Stimulated activated CD8-positive, alpha-beta memory T cell treated with anti-CD3 and anti-CD28 coated beads, Interleukin-4, amount 100 ng/mL, for 24 hours (primary cell): ENCODE measurements around the gene SLC6A1.

ENCODE experiments used
- DNase-seq: peaks from one replicate; pipeline ENCODE4 v3.0.0-alpha.2; 2020; ENCODE audit warnings: low read depth

SLC6A1 gene

DNA sequence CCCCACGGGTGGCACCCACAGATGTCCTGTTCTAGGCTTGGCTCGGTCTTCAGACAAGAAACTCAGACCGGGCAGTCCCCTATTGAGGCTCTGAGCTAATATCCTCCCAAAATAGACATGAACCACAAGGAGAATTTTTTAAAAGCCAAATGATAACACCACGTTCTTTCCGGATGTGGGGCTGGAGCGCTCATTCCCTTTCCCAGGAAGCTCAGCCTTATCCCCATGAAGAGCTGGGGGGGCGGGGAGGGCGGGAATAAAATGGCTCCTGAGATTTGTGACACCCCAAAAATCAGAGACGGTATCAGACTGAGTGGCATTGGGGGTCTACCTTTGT is 1.1 kb downstream of the SLC6A1 start:
- no peak for DNase-seq

DNA sequence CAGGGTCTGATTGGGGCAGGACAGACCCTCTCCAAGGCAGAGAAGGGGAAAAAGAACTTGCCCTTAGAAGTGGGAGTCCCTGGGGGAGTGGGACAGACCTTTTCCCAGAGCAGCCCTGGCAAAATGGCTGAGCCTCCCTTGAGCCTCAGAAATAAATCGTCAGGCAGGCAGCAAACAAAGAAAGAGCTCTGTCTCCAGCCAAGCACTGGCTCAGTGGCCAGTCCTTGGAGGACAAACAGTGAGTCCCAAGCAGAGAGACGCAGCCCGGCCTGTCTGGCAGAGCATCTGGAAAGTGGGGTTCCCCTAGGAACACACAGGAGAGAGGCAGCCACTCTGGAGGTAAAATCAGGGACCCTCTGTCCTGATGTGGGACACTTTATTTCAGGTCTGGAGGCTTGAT is 1.8 kb downstream of the SLC6A1 start:
- DNase-seq, result no peak

DNA sequence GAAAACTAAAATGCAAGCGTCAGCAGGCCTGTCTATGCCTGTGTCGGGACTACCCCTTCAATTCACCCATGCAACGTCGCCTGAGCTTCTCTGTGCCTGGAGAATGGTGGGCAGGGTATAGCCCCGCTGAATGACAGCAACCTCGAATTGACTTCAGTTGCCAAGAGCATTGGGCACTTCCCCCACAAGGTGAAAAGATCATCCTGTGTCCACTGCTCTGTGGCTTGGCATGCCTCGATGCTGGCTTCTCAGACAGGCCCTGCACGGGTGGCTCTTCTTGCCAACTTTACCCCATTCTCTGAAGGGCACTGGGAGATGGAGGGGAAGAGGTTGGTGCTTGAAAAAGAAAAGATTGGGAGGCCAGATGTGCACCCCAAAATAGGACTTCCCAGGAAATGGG is 3.3 kb downstream of the SLC6A1 start:
- no peak for DNase-seq

DNA sequence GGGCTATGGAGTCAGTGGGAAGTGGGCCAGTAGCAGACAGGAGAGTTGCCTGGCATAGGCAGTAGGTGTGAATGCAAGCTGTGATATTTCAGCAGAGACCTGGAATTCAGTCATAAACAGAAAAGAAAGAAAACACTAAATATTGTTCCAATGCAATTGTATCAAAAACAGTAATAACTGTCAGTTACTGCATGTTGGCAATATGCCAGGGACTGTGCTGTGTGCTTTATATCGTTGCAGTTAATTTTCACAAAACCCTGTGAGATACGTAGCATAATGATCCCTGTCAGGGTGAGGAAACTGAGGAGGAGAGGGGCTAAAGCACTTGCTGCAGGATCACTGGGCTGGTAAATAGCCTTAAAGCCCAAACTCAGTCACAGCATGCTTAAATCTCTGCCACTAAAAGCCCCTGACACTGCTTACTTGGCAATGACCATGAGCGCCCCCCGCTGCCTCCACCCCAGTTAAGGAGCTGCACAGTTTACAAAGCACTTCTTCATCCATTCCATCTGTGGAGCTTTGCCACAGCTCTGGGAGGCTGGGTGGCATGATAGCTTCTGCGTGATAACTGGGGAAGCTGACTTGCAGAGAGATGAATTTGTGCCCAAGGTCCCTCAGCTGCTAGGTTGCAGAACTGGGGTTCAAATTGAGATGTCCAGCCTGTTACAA is 3.9 kb downstream of the SLC6A1 start:
- DNase-seq, result no peak

DNA sequence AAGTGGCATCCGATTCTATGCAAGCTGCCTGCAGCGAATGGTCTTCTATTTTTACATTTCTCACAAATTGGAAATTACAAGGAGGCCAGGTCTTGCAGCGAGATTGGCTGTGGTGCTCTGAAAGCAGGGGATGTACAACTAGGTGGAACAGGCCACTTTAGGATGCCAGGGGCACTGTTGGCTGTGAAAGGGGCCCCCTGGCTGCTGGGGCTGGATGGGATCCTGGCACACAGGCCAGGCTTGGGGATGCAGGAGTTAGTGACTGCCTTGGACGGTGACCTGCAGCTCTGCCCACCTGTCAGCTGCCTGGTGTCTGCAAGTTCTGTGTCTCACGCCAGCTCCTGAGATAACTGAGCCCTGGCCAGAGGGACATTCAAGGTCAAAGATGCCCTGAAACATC is 4.6 kb downstream of the SLC6A1 start:
- DNase-seq, result no peak

DNA sequence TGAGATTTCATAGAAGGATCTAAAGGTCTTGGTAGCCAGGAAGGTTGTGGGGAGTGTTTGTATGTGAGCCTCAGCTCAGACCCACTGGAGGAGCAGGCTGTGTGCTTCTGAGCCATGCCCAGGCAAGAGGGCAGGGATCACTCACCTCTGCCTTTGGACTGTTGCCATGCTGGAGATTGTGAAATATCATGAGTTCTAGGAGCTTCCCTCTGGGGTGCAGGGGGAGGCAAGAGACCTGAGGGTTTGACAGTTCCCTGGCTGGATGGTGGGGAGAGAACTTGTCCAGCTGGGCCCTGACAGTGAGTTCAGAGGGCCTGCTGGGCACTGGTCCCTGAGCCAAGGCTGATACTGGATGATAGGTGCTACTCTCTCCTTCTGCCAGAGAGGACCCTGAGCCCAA is 6.0 kb downstream of the SLC6A1 start:
- no peak for DNase-seq

DNA sequence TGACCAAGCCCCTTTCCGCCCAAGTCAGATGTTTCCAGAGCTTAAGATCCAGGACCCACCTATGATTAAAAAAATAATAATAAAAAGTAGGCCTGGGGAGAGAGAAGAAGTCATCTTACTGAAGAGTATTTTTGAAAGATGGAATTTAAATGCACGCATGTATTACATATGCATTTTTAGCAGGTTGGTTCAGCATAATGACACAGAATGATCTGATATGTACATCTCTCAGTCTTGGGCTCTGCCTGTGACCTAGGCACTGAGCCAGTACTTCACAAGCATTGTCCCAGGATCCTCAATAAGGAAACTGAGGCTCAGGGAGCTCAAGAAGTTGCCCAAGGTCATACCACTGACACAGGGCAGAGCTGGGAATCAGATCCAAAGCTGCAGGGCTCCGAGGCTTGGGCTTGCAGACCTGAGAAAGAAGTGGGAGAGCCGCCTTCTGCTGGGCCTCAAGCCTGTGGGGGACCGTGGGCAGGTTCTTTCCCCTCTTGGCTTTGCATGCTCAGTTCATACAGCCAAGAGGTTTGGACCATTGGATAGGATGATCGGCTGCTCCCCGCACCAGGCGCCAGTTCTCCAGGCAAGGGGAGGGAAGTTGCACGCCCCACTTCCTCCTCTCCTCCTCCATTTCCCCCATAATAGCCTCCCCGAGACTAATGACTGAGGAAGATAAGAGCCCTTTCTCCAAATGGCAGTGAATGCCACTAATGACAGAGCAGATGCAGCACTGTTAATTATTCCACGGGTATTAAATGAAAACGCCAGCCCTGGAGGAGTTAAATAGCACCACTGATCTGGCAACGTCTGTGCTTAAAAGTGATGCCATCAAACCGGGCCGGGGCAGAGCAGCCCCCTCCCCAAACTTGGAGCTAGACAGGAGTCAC is 6.9 kb downstream of the SLC6A1 start:
- DNase-seq, result no peak

DNA sequence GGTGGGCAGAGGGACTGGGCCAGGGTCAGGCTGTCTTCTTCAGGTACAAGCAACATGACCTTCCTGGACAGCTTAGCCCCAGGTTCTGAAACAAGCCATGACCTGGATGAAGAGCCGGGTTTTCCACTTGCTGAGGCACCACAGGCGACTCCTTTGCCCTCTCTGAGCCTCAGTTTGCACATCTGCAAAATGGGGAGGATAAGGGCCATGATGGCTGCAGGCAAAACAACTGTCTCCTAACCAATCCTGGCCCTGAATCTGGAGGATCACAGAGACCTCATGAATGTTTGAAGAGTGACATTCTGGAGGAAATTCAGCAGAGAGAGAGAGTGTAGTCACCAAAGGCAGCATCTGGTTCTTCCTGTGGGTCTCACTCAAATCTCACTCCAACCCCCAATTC is 8.0 kb downstream of the SLC6A1 start:
- no peak for DNase-seq

DNA sequence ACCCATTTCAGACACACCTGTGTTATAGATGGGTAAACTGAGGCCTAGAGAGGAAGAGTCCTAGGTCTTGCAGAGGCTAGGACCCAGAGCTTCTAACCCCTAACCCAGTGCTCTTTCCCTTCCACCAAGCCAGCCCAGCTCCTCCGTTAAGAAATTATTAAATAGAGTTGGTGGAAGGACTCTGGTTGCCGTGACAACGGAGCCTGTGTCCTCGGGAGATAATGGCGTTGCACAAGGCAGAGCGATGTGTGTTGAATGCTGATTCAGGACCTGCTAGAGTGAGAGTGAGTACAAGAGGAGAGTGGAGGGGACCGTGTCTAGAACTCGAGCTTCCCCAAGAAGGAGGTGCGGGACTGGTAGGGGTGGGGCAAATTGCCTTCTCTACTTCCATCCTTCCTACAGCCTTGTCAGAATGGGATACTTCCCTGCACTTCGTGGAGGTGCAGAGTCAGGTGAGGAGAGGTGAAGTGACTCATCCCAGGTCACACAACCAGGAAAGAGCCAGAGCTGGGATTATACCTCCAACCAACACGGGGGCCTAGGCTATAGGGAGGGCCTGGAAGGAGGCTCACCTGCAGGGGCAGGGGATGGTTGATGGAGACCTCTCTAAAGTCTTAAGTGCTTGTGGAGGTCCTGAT is 8.6 kb downstream of the SLC6A1 start:
- no peak for DNase-seq

DNA sequence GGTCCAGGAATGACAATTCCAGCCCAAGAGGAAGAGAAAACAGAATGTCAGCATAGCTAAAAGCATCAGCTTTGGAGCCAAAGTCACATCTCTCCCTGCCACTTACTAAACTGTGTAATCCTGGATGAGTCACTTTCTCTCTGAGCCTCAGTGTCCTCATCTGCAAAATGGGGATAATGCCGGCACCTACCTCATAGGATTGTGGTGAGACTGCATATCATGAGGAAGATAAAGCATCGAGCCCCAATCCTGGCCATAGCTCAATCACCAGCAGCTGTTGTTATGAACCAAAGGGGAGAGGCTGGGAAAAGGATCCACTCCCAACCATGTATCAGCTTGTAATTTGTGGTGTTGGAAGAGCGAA is 9.1 kb downstream of the SLC6A1 start:
- DNase-seq, result no peak

DNA sequence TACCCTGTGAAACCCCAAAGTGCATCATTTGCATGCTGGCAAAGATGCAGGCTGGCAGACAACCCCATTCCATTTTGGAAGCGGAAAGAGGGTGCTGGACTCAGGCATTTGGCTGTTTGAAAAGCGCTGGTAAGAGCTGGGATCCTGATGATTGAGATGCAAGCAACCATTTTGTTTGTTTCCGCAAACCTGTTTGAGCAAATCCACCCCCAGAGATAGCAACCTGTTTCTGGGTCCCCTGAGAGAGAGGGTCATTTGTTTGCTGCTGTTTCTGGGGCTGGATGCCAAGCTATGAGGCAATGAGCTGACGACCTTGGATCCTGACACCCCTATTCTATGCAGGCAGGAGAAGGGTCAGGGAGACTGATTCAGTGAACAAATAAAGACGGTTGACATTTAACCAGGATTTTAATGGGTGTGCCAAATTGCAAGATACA is 9.8 kb downstream of the SLC6A1 start:
- DNase-seq, result no peak

DNA sequence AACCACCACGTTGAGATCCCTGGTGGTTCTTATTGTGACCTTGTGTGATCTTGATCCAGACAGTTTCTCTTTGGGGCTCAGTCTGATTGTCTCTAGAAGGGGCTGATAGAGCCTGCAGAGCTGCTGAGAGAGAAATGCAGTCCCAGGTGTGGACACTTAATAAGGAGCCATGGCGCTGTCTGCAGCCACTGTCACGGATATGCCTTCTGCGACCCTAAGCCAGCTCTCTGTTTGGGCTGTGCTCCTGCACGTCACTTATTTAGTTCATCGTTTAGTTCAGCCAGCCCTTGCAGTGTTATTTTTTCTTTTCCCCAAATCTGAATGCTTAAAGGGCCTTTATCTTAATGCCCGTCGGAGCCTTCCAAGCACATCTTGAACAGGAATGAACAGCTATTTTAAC is 12.0 kb downstream of the SLC6A1 start:
- DNase-seq, result no peak

DNA sequence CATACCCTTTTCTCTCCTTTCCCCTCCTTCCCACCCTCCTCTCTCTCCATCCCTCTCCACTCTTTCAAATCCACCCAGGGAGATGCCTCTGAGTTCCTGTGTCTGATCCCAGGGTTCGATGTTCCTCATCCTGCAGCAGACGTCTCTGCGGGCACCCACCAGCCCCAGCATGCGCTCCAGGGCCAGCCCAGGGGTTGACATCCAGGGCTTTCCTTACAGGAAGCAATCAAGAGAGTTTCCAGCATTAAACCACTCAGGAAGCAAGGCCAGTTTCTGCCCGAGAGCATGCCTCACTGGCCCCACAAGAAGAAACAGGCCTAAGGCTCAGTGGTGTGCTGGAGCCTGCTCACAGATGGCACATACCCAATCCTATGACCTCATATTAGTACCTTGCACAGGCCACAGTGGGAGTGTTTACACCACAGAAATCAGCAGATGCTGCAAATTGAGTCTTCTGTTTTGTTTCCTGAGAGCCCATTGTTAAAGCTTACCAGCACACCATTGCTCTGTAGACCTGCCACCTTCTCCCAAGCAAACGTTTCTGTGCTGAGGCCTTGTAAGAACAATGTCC is 13.2 kb downstream of the SLC6A1 start:
- DNase-seq, result no peak

DNA sequence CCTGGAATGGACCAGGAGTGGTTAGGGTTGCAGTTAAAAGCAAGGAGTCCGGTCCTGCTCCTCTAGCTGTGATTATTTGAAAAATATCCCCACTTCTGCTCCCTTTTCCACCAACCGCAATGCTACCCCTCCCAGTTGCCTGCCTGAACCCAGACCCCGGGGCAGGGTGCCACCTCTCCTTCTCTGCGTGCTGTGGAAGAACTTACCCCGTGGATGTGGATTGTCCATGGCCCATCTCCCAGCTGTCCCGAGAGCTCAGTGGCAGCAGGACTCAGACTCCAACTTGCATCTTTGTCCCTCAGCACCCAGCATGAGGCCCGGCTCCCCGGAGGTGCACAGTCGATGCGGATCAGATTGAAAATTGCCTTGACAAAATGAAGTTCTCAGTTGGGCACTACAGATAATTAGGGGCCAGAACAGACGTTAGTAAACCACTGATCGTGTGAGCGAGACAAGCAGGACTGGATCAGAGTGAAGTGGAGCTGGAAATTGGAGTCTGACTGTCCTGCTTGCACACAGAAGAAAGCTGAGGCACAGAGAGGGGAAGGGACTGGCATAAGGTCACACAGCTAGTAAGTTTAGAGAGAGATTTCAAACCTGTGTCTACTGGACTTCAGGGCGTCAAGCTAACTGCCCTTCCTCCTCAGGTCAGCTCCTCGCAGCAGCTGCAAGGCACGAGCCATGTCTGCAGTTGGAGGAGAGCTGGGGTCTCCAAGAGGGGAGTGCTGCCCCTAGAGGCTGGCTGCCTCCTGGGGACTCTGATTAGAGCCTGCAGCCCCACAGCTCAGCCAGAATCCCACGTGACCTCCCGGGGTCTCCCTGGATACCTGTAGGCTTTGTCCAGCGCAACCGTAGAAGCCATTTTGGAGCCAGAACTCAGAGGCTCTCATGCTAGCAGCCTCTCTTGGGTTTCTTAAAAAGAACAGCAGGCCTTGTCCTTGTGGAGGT is 14.7 kb downstream of the SLC6A1 start:
- no peak for DNase-seq

DNA sequence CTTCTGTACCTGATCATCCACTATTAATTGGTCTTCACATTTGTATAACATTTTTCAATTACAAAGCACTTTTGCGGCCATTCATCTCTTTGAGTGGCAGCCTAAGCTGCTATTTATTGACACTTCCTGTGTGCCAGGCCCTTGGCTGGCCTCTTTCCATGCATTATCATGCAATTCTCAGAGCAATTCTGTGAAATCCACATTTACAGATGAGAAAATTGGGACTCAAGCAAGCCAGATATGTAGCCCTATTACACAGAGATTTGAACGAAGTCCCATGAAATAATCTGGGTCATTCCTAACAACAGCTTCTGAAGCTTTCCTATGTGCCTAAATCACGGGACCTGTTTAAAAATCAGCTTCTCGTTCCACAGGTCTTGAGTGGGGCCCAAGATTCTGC is 17.4 kb downstream of the SLC6A1 start:
- DNase-seq, result no peak

DNA sequence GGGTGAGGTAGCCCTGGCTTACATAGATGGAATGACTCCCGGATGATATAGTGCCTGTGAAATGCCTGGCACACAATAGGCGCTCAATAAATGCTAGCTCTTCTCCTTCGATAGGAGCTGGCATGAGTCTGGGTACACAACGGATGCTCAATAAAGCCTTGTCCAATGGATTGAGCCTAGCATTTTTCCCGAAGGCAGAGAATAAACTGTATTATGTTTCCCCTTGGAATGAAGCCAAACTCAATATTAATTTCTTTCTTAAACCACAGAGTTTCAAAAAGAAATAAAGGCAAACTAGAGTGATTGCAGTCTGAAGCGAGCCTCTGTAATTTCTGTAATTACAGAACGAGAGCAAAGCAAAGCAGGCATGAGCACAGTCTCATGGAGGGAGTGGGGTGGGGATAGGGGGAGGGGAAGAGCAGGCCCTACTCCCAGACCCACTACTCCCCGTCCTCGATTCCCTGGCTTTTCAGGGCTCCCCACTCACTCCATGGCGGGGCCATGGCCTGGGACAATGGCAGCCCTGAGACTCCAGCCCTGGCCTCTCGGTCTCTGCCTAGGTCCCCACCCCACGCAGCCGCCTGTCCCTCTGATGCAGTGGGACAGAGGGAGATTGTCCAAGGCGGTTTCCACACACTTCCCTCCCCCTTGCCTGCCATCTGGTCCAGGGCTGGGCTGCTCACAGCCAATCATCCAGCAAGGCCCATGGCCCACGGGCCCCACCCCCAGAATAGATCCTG is 18.0 kb downstream of the SLC6A1 start:
- DNase-seq, result no peak

DNA sequence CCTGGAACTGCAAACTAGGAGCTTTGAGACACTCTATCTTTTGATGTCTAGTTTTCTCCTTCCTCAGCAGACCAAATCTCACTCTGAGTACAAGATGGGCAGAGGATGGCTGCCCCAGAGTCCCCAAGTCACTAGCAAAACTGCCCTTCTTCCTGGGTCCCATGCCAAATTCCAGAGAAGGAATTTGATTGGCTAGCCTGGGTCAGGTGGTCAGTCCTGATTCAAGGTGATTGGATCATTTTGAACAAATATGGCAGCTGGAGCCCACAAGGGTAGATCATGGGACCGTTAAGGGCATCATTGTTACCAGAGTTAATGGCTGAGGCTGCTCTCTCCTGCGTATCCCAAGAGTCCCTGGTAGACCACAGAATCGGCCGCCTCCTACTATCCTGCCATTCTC is 21.7 kb downstream of the SLC6A1 start:
- no peak for DNase-seq

DNA sequence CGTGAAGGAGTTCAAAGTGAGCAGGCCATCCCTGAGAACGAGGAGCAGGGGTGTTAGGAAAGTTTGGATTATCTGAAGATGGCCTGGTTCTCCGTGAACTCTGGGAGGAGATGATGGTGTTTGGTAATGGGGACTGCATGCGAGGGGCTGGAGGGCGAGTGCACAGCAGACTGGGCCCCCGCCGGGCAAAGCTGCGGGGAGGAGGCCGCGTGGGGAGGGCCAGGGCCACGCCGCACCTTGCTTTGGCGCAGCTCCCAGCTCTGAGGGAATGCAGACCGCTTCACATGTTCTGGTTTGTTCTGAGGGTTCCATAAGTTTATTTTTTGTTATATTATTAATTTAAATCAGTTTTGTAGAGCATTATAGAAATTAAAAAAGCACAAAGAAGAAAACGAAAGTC is 22.2 kb downstream of the SLC6A1 start:
- no peak for DNase-seq

DNA sequence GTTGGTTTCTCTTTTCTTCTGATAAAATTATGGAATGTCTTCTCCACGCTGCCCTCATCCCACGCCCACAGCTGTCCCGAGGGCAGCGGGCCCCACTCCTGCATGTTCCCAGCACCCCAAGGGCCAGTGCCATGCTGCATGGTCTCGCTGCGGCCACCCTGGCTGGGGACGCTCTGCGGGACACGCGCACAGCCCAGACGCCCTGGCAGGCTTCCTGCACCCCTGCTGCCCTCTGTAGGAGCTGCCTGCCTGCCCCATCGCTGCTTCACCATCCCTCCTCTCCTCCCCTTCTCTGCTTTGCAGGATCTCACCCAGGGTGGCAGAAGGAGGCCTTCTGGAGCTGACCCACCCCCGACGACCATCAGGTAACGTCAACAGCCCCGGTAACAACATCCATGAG is 22.8 kb downstream of the SLC6A1 start:
- no peak for DNase-seq

DNA sequence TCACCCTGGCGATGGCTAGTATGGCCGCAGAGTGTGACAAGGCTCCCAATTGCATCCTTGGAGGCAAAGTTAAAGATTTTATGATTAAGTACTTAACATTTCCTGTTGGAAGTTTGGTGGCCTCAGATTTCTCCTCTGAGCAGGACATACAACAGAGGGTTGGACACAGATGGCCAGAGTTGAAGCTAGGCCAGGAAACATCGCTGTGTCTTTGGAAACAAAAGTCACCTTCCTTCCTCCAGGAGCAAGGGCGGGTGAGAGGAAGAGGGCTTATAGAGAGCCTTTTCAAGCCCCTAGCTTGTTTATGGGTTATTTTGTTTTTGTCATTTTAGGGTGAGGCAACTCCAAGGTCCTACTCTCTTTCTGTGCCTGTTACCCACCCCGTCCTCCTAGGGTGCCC is 24.2 kb downstream of the SLC6A1 start:
- DNase-seq, result no peak

DNA sequence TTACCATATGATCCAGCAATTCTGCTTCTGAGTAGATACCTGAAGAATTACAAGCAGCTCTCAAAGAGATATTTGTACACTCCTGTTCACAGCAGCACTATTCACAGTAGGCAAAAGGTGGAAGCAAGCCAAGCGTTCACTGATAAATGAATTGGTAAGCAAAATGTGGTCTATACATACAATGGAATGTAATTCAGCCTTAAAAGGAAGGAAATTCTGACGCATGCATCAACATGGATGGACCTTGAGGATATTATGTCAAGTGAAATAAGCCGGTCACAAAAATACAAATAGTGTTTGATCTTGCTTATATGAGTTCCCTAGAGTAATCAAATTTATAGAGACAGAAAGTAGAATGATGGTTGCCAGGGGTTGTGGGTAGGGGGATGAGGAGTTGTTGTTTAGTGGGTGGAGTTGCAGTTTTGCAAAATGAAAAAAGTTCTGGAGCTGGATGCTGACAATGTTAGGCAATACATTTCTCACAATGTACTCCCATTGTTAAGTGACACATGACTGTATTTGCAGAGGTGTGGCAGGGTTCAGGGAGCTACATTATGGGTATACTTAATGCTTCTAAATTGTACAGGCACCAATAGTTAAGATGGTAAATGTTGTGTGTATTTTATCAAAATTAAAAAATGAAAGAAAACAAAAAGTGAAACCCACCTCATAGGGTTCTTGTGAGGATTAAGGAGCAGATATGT is 26.7 kb downstream of the SLC6A1 start:
- DNase-seq, result no peak
